A673 (cell line): Measurements from ENCODE around the gene MYOF. TPM values are rescaled to one million over a fixed set of nuclear protein-coding genes. Genes with fewer than 3 reads are reported as not detected.

Experiments
- BruUV-seq: library from RNA; stranded (reverse); fragments of 400-500 nt; replicated peaks from 2 replicates; lab custom pipeline; 2021; lab: Mats Ljungman, UMichigan
- CTCF ChIA-PET: fragments of 300-600 bp; sonication (Branson Sonifier 250); formaldehyde crosslinking; loops from one replicate; lab custom pipeline; 2022; ENCODE audit warnings: antibody characterized with exemption; lab: Charles Lee
- POLR2A ChIA-PET: fragments of 300-600 bp; sonication (Branson Sonifier 250); formaldehyde crosslinking; loops from one replicate; lab custom pipeline; 2022; ENCODE audit warnings: antibody characterized with exemption; ENCODE audit not compliant: low non-redundant PET; lab: Charles Lee
- DNase-seq: peaks from one replicate; pipeline ENCODE4 v3.0.0-alpha.2; 2015; ENCODE audit warnings: low spot score
- H3K27ac ChIP-seq: fragments of 200-600 bp; sonication (generic); 2 replicates; pipeline ENCODE4 v1.5.1; 2016; ENCODE audit warnings: mixed run types, low read depth, mild to moderate bottlenecking, mixed read lengths, antibody characterized with exemption, low read length; ENCODE audit not compliant: poor library complexity, severe bottlenecking
- H3K27me3 ChIP-seq: fragments of 200-600 bp; sonication (generic); replicated peaks from 2 replicates; pipeline ENCODE4 v1.6.1; 2017; ENCODE audit warnings: mixed run types, low read depth, mild to moderate bottlenecking, mixed read lengths, antibody characterized with exemption, low read length; ENCODE audit not compliant: insufficient read depth, poor library complexity
- H3K36me3 ChIP-seq: fragments of 200-600 bp; sonication (generic); 2 replicates; pipeline ENCODE4 v1.6.1; 2016; ENCODE audit warnings: mixed run types, mild to moderate bottlenecking, mixed read lengths, antibody characterized with exemption, low read length; ENCODE audit not compliant: insufficient read depth, poor library complexity, severe bottlenecking
- H3K4me1 ChIP-seq: fragments of 200-600 bp; sonication (generic); 2 replicates; pipeline ENCODE4 v1.6.1; 2017; ENCODE audit warnings: mixed run types, mild to moderate bottlenecking, mixed read lengths, antibody characterized with exemption, low read length; ENCODE audit not compliant: insufficient read depth, poor library complexity, severe bottlenecking
- H3K4me3 ChIP-seq: fragments of 200-600 bp; sonication (generic); 2 replicates; pipeline ENCODE4 v1.5.1; 2016; ENCODE audit warnings: low read depth, mixed run types, mild to moderate bottlenecking, mixed read lengths, low read length; ENCODE audit not compliant: poor library complexity, severe bottlenecking
- H3K9me3 ChIP-seq: fragments of 200-600 bp; sonication (generic); 2 replicates; pipeline ENCODE4 v1.6.1; 2016; ENCODE audit warnings: mixed run types, low read depth, mild to moderate bottlenecking, mixed read lengths, antibody characterized with exemption, low read length; ENCODE audit not compliant: poor library complexity, severe bottlenecking
- EZH2 ChIP-seq: fragments of 200-600 bp; sonication (generic); IDR thresholded peaks from 2 replicates; pipeline ENCODE4 v1.6.1; 2017; ENCODE audit warnings: borderline replicate concordance, low read depth, mild to moderate bottlenecking, mixed read lengths, antibody characterized with exemption, low read length; ENCODE audit not compliant: poor library complexity, severe bottlenecking
- intact Hi-C: fragments of 100-400 bp; cut with micrococcal nuclease; formaldehyde crosslinking; loops from one replicate; pipeline ENCODE4 v1.10.0; 2022; ENCODE audit not compliant: unreplicated experiment
- total RNA-seq: library from RNA; stranded (reverse); gene quantifications from 2 replicates; pipeline ENCODE4 v1.2.3, GENCODE V29; 2021
- TF ChIP-seq, protein P1 (sequence below): fragments of 300-800, 200-600 bp; sonication (generic); conservative IDR thresholded peaks from 2 replicates; pipeline ENCODE4 v1.5.1; 2017; ENCODE audit warnings: low read depth, mild to moderate bottlenecking, antibody characterized with exemption, low read length, moderate library complexity, mixed read lengths

The MYOF gene
- total RNA-seq, 1 experiment from 2014 or later, result 24.2 TPM

DNA sequence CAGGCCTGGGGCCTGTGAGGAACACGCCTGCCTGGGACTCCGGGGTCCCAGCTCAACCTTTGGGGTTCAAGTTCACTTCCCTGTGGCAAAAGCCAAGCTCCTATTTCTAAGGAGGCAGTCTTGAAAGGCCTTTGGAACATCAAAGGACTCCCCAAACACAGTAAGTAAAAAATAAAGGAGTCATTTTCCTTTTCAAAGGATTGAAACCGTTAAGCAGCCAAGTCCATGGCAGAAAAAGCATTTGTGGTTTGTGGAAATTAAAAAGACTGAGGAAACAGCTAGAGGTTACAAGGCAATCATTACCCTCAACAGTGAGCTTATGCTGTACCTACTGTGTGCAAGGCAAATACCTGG, 200.8 kb downstream of the MYOF start:
- intact Hi-C loops, result loop anchor here (10.0 kb wide), 1 partner anchor 397 kb away; no protein-coding TSS in a partner anchor
- CTCF ChIA-PET, result no interaction called here
- TF ChIP-seq, protein P1, sequence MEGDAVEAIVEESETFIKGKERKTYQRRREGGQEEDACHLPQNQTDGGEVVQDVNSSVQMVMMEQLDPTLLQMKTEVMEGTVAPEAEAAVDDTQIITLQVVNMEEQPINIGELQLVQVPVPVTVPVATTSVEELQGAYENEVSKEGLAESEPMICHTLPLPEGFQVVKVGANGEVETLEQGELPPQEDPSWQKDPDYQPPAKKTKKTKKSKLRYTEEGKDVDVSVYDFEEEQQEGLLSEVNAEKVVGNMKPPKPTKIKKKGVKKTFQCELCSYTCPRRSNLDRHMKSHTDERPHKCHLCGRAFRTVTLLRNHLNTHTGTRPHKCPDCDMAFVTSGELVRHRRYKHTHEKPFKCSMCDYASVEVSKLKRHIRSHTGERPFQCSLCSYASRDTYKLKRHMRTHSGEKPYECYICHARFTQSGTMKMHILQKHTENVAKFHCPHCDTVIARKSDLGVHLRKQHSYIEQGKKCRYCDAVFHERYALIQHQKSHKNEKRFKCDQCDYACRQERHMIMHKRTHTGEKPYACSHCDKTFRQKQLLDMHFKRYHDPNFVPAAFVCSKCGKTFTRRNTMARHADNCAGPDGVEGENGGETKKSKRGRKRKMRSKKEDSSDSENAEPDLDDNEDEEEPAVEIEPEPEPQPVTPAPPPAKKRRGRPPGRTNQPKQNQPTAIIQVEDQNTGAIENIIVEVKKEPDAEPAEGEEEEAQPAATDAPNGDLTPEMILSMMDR, result no peak
- TF ChIP-seq EZH2, result no peak
- Histone ChIP-seq H3K27ac (no peak overlapping the region), H3K27me3 (no peaks in the 10 kb centered on the region), H3K36me3 (no peaks in the 10 kb centered on the region), H3K9me3 (no peaks in the 10 kb centered on the region), H3K4me1 (no peaks in the 10 kb centered on the region), H3K4me3 (no peak overlapping the region)
- DNase-seq, result no peak
- no TSS peak for BruUV-seq
- POLR2A ChIA-PET, result interaction anchor here (0.5 kb wide), 1 partner anchor 16 kb away, joined by 3 read pairs; no protein-coding TSS in a partner anchor

DNA sequence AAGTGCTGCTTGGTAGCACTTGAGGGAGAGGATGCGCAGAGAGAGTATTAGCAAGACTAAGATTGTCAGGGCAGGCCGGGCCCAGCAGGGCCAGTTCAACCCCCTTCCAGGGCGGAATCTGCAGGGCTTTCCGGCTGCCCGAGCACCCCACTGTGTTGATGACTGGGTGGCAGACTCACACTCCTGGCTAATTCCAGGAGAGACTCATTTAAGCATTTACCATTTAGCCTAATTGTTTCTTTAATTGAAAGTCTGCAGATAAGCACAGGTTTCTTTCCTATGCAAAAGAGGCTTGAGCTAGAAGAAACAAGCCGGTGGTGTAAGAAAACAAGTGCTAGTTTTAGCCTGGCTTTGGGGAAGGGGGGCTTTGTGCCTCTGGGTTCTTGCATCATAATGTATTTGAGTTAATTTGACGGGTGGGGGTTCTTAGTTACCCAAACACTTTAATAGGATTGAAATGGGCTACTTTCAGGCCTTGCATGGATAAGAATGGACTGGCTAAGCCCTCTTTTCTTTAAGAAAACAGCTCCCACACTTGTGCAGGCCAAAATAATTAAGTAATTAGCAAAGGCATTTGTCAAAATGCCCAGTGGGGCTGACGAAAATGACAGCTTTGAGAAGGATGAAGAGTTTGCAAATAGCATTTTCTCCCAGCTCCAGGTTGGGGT, 201.3 kb downstream of the MYOF start:
- no peaks in the 10 kb centered on the region for H3K9me3 ChIP-seq
- no peak overlapping the region for H3K27ac ChIP-seq

DNA sequence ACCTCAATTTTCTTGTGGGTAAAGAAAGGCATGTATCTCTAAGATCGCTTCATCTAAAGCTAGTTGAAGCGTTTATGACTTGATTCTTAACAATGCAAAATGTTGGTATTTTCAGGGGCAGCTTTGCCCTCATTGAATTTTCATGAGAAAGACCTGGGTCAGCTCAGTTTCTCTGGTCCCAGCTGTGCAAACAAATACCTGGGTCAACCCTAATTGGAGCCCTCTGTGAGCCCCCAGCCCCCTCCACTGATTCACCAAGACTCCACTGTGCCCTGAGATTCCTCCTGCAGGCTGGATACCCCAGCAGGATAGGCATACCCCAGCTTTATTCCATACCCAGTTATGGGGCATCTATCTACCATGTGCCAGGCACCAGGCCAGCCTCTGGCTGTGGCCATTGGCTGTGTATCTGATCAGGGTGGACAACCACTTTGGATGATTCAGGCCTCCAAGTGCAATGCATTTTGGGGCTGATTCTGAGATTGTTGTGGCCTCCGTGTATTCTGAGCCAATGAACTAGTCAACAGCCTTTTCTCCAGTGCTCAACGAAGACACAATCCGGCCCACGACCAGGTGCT, 201.9 kb downstream of the MYOF start:
- no peaks in the 10 kb centered on the region for H3K4me1 ChIP-seq
- no peak overlapping the region for H3K4me3 ChIP-seq
- no peak overlapping the region for H3K27ac ChIP-seq
- POLR2A ChIA-PET, result no interaction called here
- CTCF ChIA-PET, result no interaction called here
- no peak for DNase-seq
- TF ChIP-seq, protein P1, result no peak
- TF ChIP-seq EZH2, result no peak
- BruUV-seq, result no TSS peak
- no peaks in the 10 kb centered on the region for H3K36me3 ChIP-seq
- intact Hi-C loops, result loop anchor here (10.0 kb wide), 1 partner anchor 395 kb away; no protein-coding TSS in a partner anchor
- no peaks in the 10 kb centered on the region for H3K9me3 ChIP-seq
- H3K27me3 ChIP-seq, result no peaks in the 10 kb centered on the region

More for the DNA sequence above, 201.3 kb downstream of the MYOF start:
- Histone ChIP-seq H3K27me3 (no peaks in the 10 kb centered on the region), H3K4me1 (no peaks in the 10 kb centered on the region), H3K4me3 (no peak overlapping the region), H3K36me3 (no peaks in the 10 kb centered on the region)
- ChIA-PET CTCF (no interaction called here), POLR2A (interaction anchor here (0.5 kb wide), 1 partner anchor 15 kb away, joined by 3 read pairs; no protein-coding TSS in a partner anchor)
- no peak for TF ChIP-seq EZH2
- TF ChIP-seq, protein P1, result no peak
- BruUV-seq, result no TSS peak
- intact Hi-C loops, result loop anchor here (10.0 kb wide), 1 partner anchor 396 kb away; no protein-coding TSS in a partner anchor
- DNase-seq, result peak; percentile 23
